IMR-90 (cell line): Measurements from ENCODE around the gene POLR2L. TPM values are rescaled to one million over a fixed set of nuclear protein-coding genes. Genes with fewer than 3 reads are reported as not detected.

Source experiments
- ATAC-seq: fragments of 200-7000 bp; cut with Tn5 transposase; 2 replicates; pipeline ENCODE4 v1.9.1; 2020; ENCODE audit warnings: low read depth, mild to moderate bottlenecking, moderate library complexity
- BruUV-seq: library from RNA; stranded (reverse); fragments of 400-500 nt; replicated peaks from 2 replicates; lab custom pipeline; 2021; lab: Mats Ljungman, UMichigan
- CTCF ChIA-PET: fragments of 300-600 bp; formaldehyde crosslinking; extraction: SDS; loops from one replicate; lab custom pipeline; 2021; ENCODE audit warnings: antibody characterized with exemption; lab: Yijun Ruan, JAX
- POLR2A ChIA-PET: fragments of 300-600 bp; sonication (Branson Sonifier 250); formaldehyde crosslinking; loops from one replicate; lab custom pipeline; 2022; ENCODE audit warnings: antibody characterized with exemption; ENCODE audit not compliant: unreplicated experiment; lab: Charles Lee
- DNase-seq: peaks from one replicate; pipeline ENCODE4 v3.0.0; 2013
- H2AFZ ChIP-seq: replicated peaks from 2 replicates; pipeline ENCODE3; 2013; ENCODE audit warnings: low read length, mild to moderate bottlenecking; ENCODE audit not compliant: poor library complexity
- H2AK5ac ChIP-seq: 2 replicates; pipeline ENCODE4 v1.6.1; 2013; ENCODE audit warnings: low read depth, low read length, inconsistent platforms
- H2AK9ac ChIP-seq: replicated peaks from 2 replicates; pipeline ENCODE3; 2013; ENCODE audit warnings: mild to moderate bottlenecking, low read depth, low read length, moderate library complexity; ENCODE audit not compliant: poor library complexity
- H2BK120ac ChIP-seq: 2 replicates; pipeline ENCODE4 v1.6.1; 2013; ENCODE audit warnings: low read depth, low read length, inconsistent platforms
- H2BK15ac ChIP-seq: 3 replicates; pipeline ENCODE4 v1.6.1; 2013; ENCODE audit warnings: low read depth, low read length, inconsistent platforms
- H2BK20ac ChIP-seq: 2 replicates; pipeline ENCODE4 v1.6.1; 2013; ENCODE audit warnings: low read depth, mild to moderate bottlenecking, inconsistent platforms, low read length, moderate library complexity
- H2BK5ac ChIP-seq: 2 replicates; pipeline ENCODE4 v1.6.1; 2013; ENCODE audit warnings: mild to moderate bottlenecking, low read depth, low read length, inconsistent platforms; ENCODE audit not compliant: poor library complexity, severe bottlenecking
- H3K14ac ChIP-seq: replicated peaks from 2 replicates; pipeline ENCODE4 v1.6.1; 2013; ENCODE audit warnings: low read depth, low read length, inconsistent platforms
- H3K18ac ChIP-seq: 2 replicates; pipeline ENCODE4 v1.6.1; 2013; ENCODE audit warnings: low read depth, low read length, control low read depth
- H3K23ac ChIP-seq: 2 replicates; pipeline ENCODE4 v1.6.1; 2013; ENCODE audit warnings: low read depth, low read length, inconsistent platforms
- H3K27ac ChIP-seq: 2 replicates; pipeline ENCODE4 v1.5.1; 2013; ENCODE audit warnings: mild to moderate bottlenecking, control low read depth, low read length; ENCODE audit not compliant: insufficient read depth
- H3K27me3 ChIP-seq: 2 replicates; pipeline ENCODE4 v1.6.1; 2013; ENCODE audit warnings: low read length; ENCODE audit not compliant: control insufficient read depth, insufficient read depth
- H3K36me3 ChIP-seq: 2 replicates; pipeline ENCODE4 v1.6.1; 2013; ENCODE audit warnings: low read length, mixed read lengths; ENCODE audit not compliant: control insufficient read depth, insufficient read depth
- H3K4ac ChIP-seq: 2 replicates; pipeline ENCODE4 v1.6.1; 2013; ENCODE audit warnings: low read depth, low read length, inconsistent platforms
- H3K4me1 ChIP-seq: 2 replicates; pipeline ENCODE4 v1.6.1; 2013; ENCODE audit warnings: low read length, mixed read lengths; ENCODE audit not compliant: control insufficient read depth, insufficient read depth
- H3K4me2 ChIP-seq: 2 replicates; pipeline ENCODE4 v1.6.1; 2013; ENCODE audit warnings: low read depth, mild to moderate bottlenecking, control low read depth, low read length, moderate library complexity
- H3K4me3 ChIP-seq: 2 replicates; pipeline ENCODE4 v1.5.1; 2013; ENCODE audit warnings: low read depth, mild to moderate bottlenecking, control low read depth, low read length, moderate library complexity; ENCODE audit not compliant: insufficient read depth
- H3K56ac ChIP-seq: 2 replicates; pipeline ENCODE4 v1.6.1; 2013; ENCODE audit warnings: low read length, inconsistent platforms; ENCODE audit not compliant: insufficient read depth; ENCODE audit errors: extremely low read depth
- H3K79me1 ChIP-seq, 2 experiments: 2 replicates each; pipeline ENCODE4 v1.6.1; 2013; ENCODE audit warnings: low read length in 2 of 2, inconsistent platforms in 1 of 2, low read depth in 1 of 2
- H3K9ac ChIP-seq: 2 replicates; pipeline ENCODE4 v1.6.1; 2013; ENCODE audit warnings: low read depth, low read length, control low read depth
- H3K9me1 ChIP-seq: 2 replicates; pipeline ENCODE4 v1.6.1; 2013; ENCODE audit warnings: low read length, inconsistent platforms; ENCODE audit not compliant: insufficient read depth
- H3K9me3 ChIP-seq: 2 replicates; pipeline ENCODE4 v1.6.1; 2013; ENCODE audit warnings: low read length; ENCODE audit not compliant: control insufficient read depth, insufficient read depth
- H4K20me1 ChIP-seq: 2 replicates; pipeline ENCODE4 v1.6.1; 2013; ENCODE audit warnings: low read length, inconsistent platforms; ENCODE audit not compliant: insufficient read depth
- H4K5ac ChIP-seq: 2 replicates; pipeline ENCODE4 v1.6.1; 2013; ENCODE audit warnings: mild to moderate bottlenecking, low read depth, low read length, control low read depth
- H4K8ac ChIP-seq, 2 experiments: 2 replicates each; pipeline ENCODE4 v1.6.1; 2013; ENCODE audit warnings: low read depth in 2 of 2, low read length in 2 of 2, control low read depth in 1 of 2, inconsistent platforms in 1 of 2
- H4K91ac ChIP-seq: 2 replicates; pipeline ENCODE4 v1.6.1; 2013; ENCODE audit warnings: low read depth, low read length, inconsistent platforms; ENCODE audit not compliant: insufficient read depth
- BHLHE40 ChIP-seq: fragments of 150-350 bp; IDR thresholded peaks from 2 replicates; pipeline ENCODE4 v1.6.1; 2016; ENCODE audit warnings: mild to moderate bottlenecking, low read depth, low read length
- CEBPB ChIP-seq: IDR thresholded peaks from 2 replicates; pipeline ENCODE4 v1.6.1; 2012; ENCODE audit warnings: low read depth, low read length, improper control_type of control experiment
- CHD1 ChIP-seq: IDR thresholded peaks from 2 replicates; pipeline ENCODE4 v1.6.1; 2012; ENCODE audit warnings: low read depth, low read length, improper control_type of control experiment
- CTCF ChIP-seq: conservative IDR thresholded peaks from 2 replicates; pipeline ENCODE4 v1.5.1; 2012; ENCODE audit warnings: mild to moderate bottlenecking, low read depth, low read length, improper control_type of control experiment
- ELK1 ChIP-seq: fragments of 150-350 bp; IDR thresholded peaks from 2 replicates; pipeline ENCODE4 v1.6.1; 2016; ENCODE audit warnings: low read depth, mild to moderate bottlenecking, low read length, moderate library complexity, borderline replicate concordance
- FOS ChIP-seq: fragments of 150-350 bp; IDR thresholded peaks from 2 replicates; pipeline ENCODE4 v1.6.1; 2016; ENCODE audit warnings: low read depth, low read length
- MAFK ChIP-seq: IDR thresholded peaks from 2 replicates; pipeline ENCODE4 v1.6.1; 2012; ENCODE audit warnings: low read depth, low read length, improper control_type of control experiment
- MAZ ChIP-seq: IDR thresholded peaks from 2 replicates; pipeline ENCODE4 v1.6.1; 2012; ENCODE audit warnings: low read depth, mild to moderate bottlenecking, low read length, improper control_type of control experiment, moderate library complexity, borderline replicate concordance
- MXI1 ChIP-seq: IDR thresholded peaks from 2 replicates; pipeline ENCODE4 v1.6.1; 2012; ENCODE audit warnings: low read depth, mild to moderate bottlenecking, low read length, moderate library complexity, borderline replicate concordance
- POLR2A ChIP-seq: IDR thresholded peaks from 2 replicates; pipeline ENCODE4 v1.6.1; 2012; ENCODE audit warnings: mild to moderate bottlenecking, low read depth, low read length
- RAD21 ChIP-seq: IDR thresholded peaks from 2 replicates; pipeline ENCODE4 v1.6.1; 2012; ENCODE audit warnings: low read length, improper control_type of control experiment
- RCOR1 ChIP-seq: IDR thresholded peaks from 2 replicates; pipeline ENCODE4 v1.6.1; 2012; ENCODE audit warnings: mild to moderate bottlenecking, low read length, improper control_type of control experiment; ENCODE audit not compliant: insufficient replicate concordance
- RFX5 ChIP-seq: IDR thresholded peaks from 2 replicates; pipeline ENCODE4 v1.8.0; 2012; ENCODE audit warnings: low read depth, mild to moderate bottlenecking, low read length, moderate library complexity
- SMC3 ChIP-seq: fragments of 150-350 bp; IDR thresholded peaks from 2 replicates; pipeline ENCODE4 v1.6.1; 2016; ENCODE audit warnings: low read depth, mild to moderate bottlenecking, antibody characterized with exemption, low read length, moderate library complexity
- USF2 ChIP-seq: fragments of 150-350 bp; IDR thresholded peaks from 2 replicates; pipeline ENCODE4 v1.6.1; 2017; ENCODE audit warnings: mild to moderate bottlenecking, antibody characterized with exemption, low read length, low read depth
- WGBS, 2 experiments: methylation state at CpG; one replicate each; pipeline versions ENCODE4 v1.1.5 to v1.1.7; 2013; ENCODE audit warnings: missing lambda C conversion rate in 2 of 2; ENCODE audit not compliant: insufficient read length in 1 of 2; ENCODE audit errors: extremely low coverage in 2 of 2; 5-methylcytosine and 5-hydroxymethylcytosine counted together
- dilution Hi-C: fragments of 300-500 bp; cut with HindIII; formaldehyde crosslinking; loops from one replicate; pipeline ENCODE4 v1.14.3; 2018; ENCODE audit warnings: low sequenced_read_pairs; ENCODE audit not compliant: unreplicated experiment
- in situ Hi-C: fragments of 300-500 bp; cut with MboI; formaldehyde crosslinking; loops from 3 replicates; pipeline ENCODE4 v1.14.3; 2019; ENCODE audit warnings: low sequenced_read_pairs, inconsistent platforms, mixed read lengths
- intact Hi-C: fragments of 100-400 bp; cut with micrococcal nuclease; formaldehyde crosslinking; loops from 2 replicates; pipeline ENCODE4 v1.10.0; 2022
- polyA plus RNA-seq, 3 experiments: library from polyadenylated mRNA; depleted of rRNA; stranded (reverse); fragments of >200 nt; gene quantifications; 2 replicates each; pipeline ENCODE4 v1.2.3, GENCODE V29; 2012; ENCODE audit warnings: low replicate concordance in 1 of 3
- total RNA-seq: library from RNA; depleted of rRNA; stranded (reverse); fragments of >200 nt; gene quantifications from 2 replicates; pipeline ENCODE4 v1.2.3, GENCODE V29; 2012

POLR2L gene
- total and polyA plus RNA-seq, 2 of the 4 experiments (the other 2 are of a cell fraction) = 44.4 to 416 TPM

- Histone ChIP-seq H3K4ac (peak overlapping the region; percentile 96), H3K23ac (peak overlapping the region; percentile 72; the same call in 1 of the 2 replicates), H4K5ac (peak overlapping the region; percentile 60), H2BK5ac (peak overlapping the region; percentile 100), H4K91ac (peak overlapping the region; percentile 93), H3K4me2 (peak overlapping the region; percentile 59), H3K56ac (no peak overlapping the region), H2AFZ (no peak overlapping the region), H3K27me3 (no peaks in the 10 kb centered on the region), H2AK5ac (peak overlapping the region; percentile 100), H2BK20ac (peak overlapping the region; percentile 47; the same call in 1 of the 2 replicates), H3K9me1 (peaks cover 11% of the 10 kb centered on the region; the same call in 1 of the 2 replicates), H3K4me3 (no peak overlapping the region), H4K20me1 (peaks cover 43% of the 10 kb centered on the region), H3K27ac (peak overlapping the region; percentile 98), H2BK15ac (peak overlapping the region; percentile 42; the same call in 1 of the 3 replicates), H2AK9ac (peak overlapping the region; percentile 2), H3K9me3 (no peaks in the 10 kb centered on the region), H2BK120ac (peak overlapping the region; percentile 95), H3K18ac (peak overlapping the region; percentile 58), H4K8ac (peak overlapping the region; percentile 32 to 91; a peak in 2 of 4 replicates), H3K4me1 (peaks cover 42% of the 10 kb centered on the region), H3K36me3 (no peaks in the 10 kb centered on the region; the same call in 1 of the 2 replicates), H3K79me1 (peaks cover 23 to 70% of the 10 kb centered on the region in 2 experiments; a peak in 3 of 4 replicates), H3K14ac (peak overlapping the region; percentile 46), H3K9ac (peak overlapping the region; percentile 17)
- in situ Hi-C loops = no loop called here
- POLR2A ChIA-PET = no interaction called here
- BruUV-seq = no TSS peak
- dilution Hi-C loops = no loop called here
- CTCF ChIA-PET = interaction anchor here (0.7 kb wide), 1 partner anchor 10 kb away, joined by 3 read pairs; no protein-coding TSS in a partner anchor
- ATAC-seq (no peak), DNase-seq (peak; percentile 53)
- intact Hi-C loops = loop anchor here (10.0 kb wide), 1 partner anchor 208 kb away; no protein-coding TSS in a partner anchor
- WGBS, 2 experiments = 47% methylated on average over 8 of the region's 11 CpGs; no CpG with 5 or more reads in 1 of the 2 experiments
- no peak for TF ChIP-seq MAFK
- TF ChIP-seq RFX5 = no peak
- no peak for TF ChIP-seq CHD1
- no peak for TF ChIP-seq MXI1
- no peak for TF ChIP-seq POLR2A
- TF ChIP-seq ELK1 = no peak
- TF ChIP-seq BHLHE40 = no peak
- TF ChIP-seq CTCF = no peak
- TF ChIP-seq SMC3 = no peak
- no peak for TF ChIP-seq USF2
- TF ChIP-seq CEBPB = no peak
- no peak for TF ChIP-seq RAD21
- no peak for TF ChIP-seq RCOR1
- no peak for TF ChIP-seq FOS
- no peak for TF ChIP-seq MAZ
Measured at GRCh38 chr11:846496-847098, 4.3 kb upstream of the POLR2L start.
